Measurements from ENCODE around the gene SPINK8.

DNA sequence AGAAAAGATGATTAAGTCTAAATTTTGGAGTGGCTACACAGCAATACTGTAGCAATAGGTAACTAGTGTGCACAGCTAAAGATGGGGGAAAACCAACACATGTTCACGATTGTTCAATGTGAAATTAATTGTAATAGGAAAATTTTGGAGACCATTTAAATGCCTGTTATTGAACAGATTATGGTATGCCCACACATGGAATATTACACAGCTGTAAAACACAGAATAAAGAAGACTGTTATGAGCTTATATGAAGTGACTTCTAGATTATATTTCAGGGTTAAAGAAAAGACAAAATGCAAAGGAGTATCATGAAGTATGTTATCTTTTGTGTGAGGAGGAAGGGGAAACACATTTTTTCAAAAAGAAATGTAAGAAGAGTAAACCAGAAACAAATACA is 43.8 kb downstream of the SPINK8 start:
- TF ChIP-seq JUN (IDR thresholded peaks at IDR 0.05; ENCODE audit: borderline replicate concordance, insufficient read depth, insufficient read length, low read depth) (no peak), FOS (IDR thresholded peaks at IDR 0.05; ENCODE audit: borderline replicate concordance, insufficient read depth, low read length) (no peak), POLR2A (IDR thresholded peaks at IDR 0.05; ENCODE audit: low read depth, low read length) (no peak), EZH2 (IDR thresholded peaks at IDR 0.05; ENCODE audit: borderline replicate concordance, low read depth, low read length, severe bottlenecking) (no peak), POLR2AphosphoS5 (IDR thresholded peaks at IDR 0.05; ENCODE audit: insufficient read depth, low read depth, low read length) (no peak), GATA2 (IDR thresholded peaks at IDR 0.05; ENCODE audit: insufficient read depth, insufficient read length, low read depth, low read length) (no peak), MYC (IDR thresholded peaks at IDR 0.05; ENCODE audit: low read depth, low read length) (no peak)
- TF ChIP-seq, protein P1, sequence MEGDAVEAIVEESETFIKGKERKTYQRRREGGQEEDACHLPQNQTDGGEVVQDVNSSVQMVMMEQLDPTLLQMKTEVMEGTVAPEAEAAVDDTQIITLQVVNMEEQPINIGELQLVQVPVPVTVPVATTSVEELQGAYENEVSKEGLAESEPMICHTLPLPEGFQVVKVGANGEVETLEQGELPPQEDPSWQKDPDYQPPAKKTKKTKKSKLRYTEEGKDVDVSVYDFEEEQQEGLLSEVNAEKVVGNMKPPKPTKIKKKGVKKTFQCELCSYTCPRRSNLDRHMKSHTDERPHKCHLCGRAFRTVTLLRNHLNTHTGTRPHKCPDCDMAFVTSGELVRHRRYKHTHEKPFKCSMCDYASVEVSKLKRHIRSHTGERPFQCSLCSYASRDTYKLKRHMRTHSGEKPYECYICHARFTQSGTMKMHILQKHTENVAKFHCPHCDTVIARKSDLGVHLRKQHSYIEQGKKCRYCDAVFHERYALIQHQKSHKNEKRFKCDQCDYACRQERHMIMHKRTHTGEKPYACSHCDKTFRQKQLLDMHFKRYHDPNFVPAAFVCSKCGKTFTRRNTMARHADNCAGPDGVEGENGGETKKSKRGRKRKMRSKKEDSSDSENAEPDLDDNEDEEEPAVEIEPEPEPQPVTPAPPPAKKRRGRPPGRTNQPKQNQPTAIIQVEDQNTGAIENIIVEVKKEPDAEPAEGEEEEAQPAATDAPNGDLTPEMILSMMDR (IDR thresholded peaks at IDR 0.05; ENCODE audit: extremely low read depth in 1 of 2, insufficient read depth in 1 of 2, low read depth in 1 of 2, low read length in 2 of 2): no peak
- TF ChIP-seq, protein P2, sequence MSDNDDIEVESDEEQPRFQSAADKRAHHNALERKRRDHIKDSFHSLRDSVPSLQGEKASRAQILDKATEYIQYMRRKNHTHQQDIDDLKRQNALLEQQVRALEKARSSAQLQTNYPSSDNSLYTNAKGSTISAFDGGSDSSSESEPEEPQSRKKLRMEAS (IDR thresholded peaks at IDR 0.05; ENCODE audit: insufficient read depth, insufficient read length): no peak

Data from endothelial cell of umbilical vein (primary cell).